H9 (cell line): ENCODE results near the gene CAV3. TPM values are rescaled to one million over a fixed set of nuclear protein-coding genes. Genes with fewer than 3 reads are reported as not detected.

Source experiments
- DNase-seq: peaks from one replicate; pipeline ENCODE4 v3.0.0-alpha.2; 2017
- H2AFZ ChIP-seq: one replicate; pipeline ENCODE4 v1.6.1; 2013; ENCODE audit warnings: mild to moderate bottlenecking, low read length, control low read depth, moderate library complexity
- H2AK5ac ChIP-seq: 2 replicates; pipeline ENCODE4 v1.6.1; 2013; ENCODE audit warnings: low read length, control low read depth, mixed read lengths; ENCODE audit not compliant: insufficient read length
- H2BK120ac ChIP-seq: one replicate; pipeline ENCODE4 v1.6.1; 2013; ENCODE audit warnings: low read depth, mild to moderate bottlenecking, low read length, control low read depth, inconsistent platforms; ENCODE audit not compliant: poor library complexity, severe bottlenecking
- H2BK12ac ChIP-seq: 2 replicates; pipeline ENCODE4 v1.6.1; 2013; ENCODE audit warnings: low read length, control low read depth, mixed read lengths, low read depth; ENCODE audit not compliant: insufficient read length
- H2BK15ac ChIP-seq: 2 replicates; pipeline ENCODE4 v1.6.1; 2013; ENCODE audit warnings: low read depth, low read length, control low read depth
- H2BK20ac ChIP-seq: one replicate; pipeline ENCODE4 v1.6.1; 2013; ENCODE audit warnings: low read depth, mild to moderate bottlenecking, low read length, control low read depth, inconsistent platforms; ENCODE audit not compliant: poor library complexity, severe bottlenecking
- H2BK5ac ChIP-seq: 2 replicates; pipeline ENCODE4 v1.6.1; 2013; ENCODE audit warnings: low read length, control low read depth, mixed read lengths; ENCODE audit not compliant: insufficient read length
- H3K14ac ChIP-seq: 2 replicates; pipeline ENCODE4 v1.6.1; 2013; ENCODE audit warnings: low read length, control low read depth; ENCODE audit not compliant: insufficient read depth
- H3K18ac ChIP-seq: 2 replicates; pipeline ENCODE4 v1.6.1; 2013; ENCODE audit warnings: low read depth, mild to moderate bottlenecking, mixed read lengths, low read length, control low read depth; ENCODE audit not compliant: insufficient read length
- H3K23ac ChIP-seq: 2 replicates; pipeline ENCODE4 v1.6.1; 2013; ENCODE audit warnings: low read length, control low read depth, mixed read lengths, low read depth; ENCODE audit not compliant: insufficient read length
- H3K23me2 ChIP-seq: 2 replicates; pipeline ENCODE4 v1.6.1; 2013; ENCODE audit warnings: low read depth, mild to moderate bottlenecking, mixed read lengths, low read length, control low read depth; ENCODE audit not compliant: insufficient read length, poor library complexity, severe bottlenecking
- H3K27ac ChIP-seq: 2 replicates; pipeline ENCODE4 v1.5.1; 2013; ENCODE audit warnings: low read length, control low read depth, mixed read lengths, low read depth; ENCODE audit not compliant: insufficient read length
- H3K27me3 ChIP-seq: 2 replicates; pipeline ENCODE4 v1.6.1; 2013; ENCODE audit warnings: low read length, control low read depth, inconsistent platforms; ENCODE audit not compliant: insufficient read depth
- H3K4ac ChIP-seq: 2 replicates; pipeline ENCODE4 v1.6.1; 2013; ENCODE audit warnings: low read depth, mild to moderate bottlenecking, control low read depth, inconsistent platforms, low read length, moderate library complexity
- H3K4me1 ChIP-seq: 2 replicates; pipeline ENCODE4 v1.6.1; 2013; ENCODE audit warnings: low read length, control low read depth, inconsistent platforms; ENCODE audit not compliant: insufficient read depth
- H3K4me2 ChIP-seq: 2 replicates; pipeline ENCODE4 v1.6.1; 2013; ENCODE audit warnings: low read length, control low read depth, mixed read lengths; ENCODE audit not compliant: insufficient read length, insufficient read depth
- H3K56ac ChIP-seq: 2 replicates; pipeline ENCODE4 v1.6.1; 2013; ENCODE audit warnings: low read depth, mild to moderate bottlenecking, mixed read lengths, low read length, control low read depth; ENCODE audit not compliant: insufficient read length
- H3K79me1 ChIP-seq: 2 replicates; pipeline ENCODE4 v1.6.1; 2013; ENCODE audit warnings: low read depth, mild to moderate bottlenecking, moderate library complexity, low read length, control low read depth, inconsistent platforms; ENCODE audit not compliant: insufficient read depth, poor library complexity, severe bottlenecking
- H3K79me2 ChIP-seq: 2 replicates; pipeline ENCODE4 v1.6.1; 2013; ENCODE audit warnings: low read length, control low read depth, inconsistent platforms; ENCODE audit not compliant: insufficient read depth
- H3K9ac ChIP-seq: 2 replicates; pipeline ENCODE4 v1.6.1; 2013; ENCODE audit warnings: low read length, control low read depth, mixed read lengths; ENCODE audit not compliant: insufficient read length; ENCODE audit errors: extremely low read depth
- H3K9me3 ChIP-seq: one replicate; pipeline ENCODE4 v1.6.1; 2013; ENCODE audit warnings: low read depth, low read length, inconsistent platforms; ENCODE audit not compliant: control insufficient read depth
- H3T11ph ChIP-seq: one replicate; pipeline ENCODE4 v1.6.1; 2013; ENCODE audit warnings: mild to moderate bottlenecking, low read length, control low read depth, inconsistent platforms
- H4K20me1 ChIP-seq: one replicate; pipeline ENCODE4 v1.6.1; 2013; ENCODE audit not compliant: control insufficient read depth, insufficient read length, insufficient read depth
- H4K5ac ChIP-seq: 2 replicates; pipeline ENCODE4 v1.6.1; 2013; ENCODE audit warnings: low read depth, mild to moderate bottlenecking, mixed read lengths, low read length, control low read depth; ENCODE audit not compliant: insufficient read length
- H4K8ac ChIP-seq: replicated peaks from 2 replicates; pipeline ENCODE4 v1.6.1; 2013; ENCODE audit warnings: low read length, control low read depth, mixed read lengths, low read depth; ENCODE audit not compliant: insufficient read length
- H4K91ac ChIP-seq: 2 replicates; pipeline ENCODE4 v1.6.1; 2013; ENCODE audit warnings: low read depth, mild to moderate bottlenecking, moderate library complexity, mixed read lengths, low read length, control low read depth; ENCODE audit not compliant: insufficient read length
- H3K27ac Mint-ChIP-seq, 3 experiments: 2 replicates in 2 of 3; 3 replicates in 1 of 3; pipeline ENCODE4 v1.8.0; 2020 to 2021; ENCODE audit warnings: mixed read lengths in 3 of 3, mild to moderate bottlenecking in 1 of 3, moderate library complexity in 1 of 3
- H3K27me3 Mint-ChIP-seq: 2 replicates; pipeline ENCODE4 v1.8.0; 2021; ENCODE audit warnings: low read depth, mild to moderate bottlenecking, moderate library complexity, mixed read lengths
- H3K36me3 Mint-ChIP-seq, 3 experiments: 2 replicates in 2 of 3; 3 replicates in 1 of 3; pipeline ENCODE4 v1.8.0; 2020 to 2021; ENCODE audit warnings: low read depth in 3 of 3, mixed read lengths in 3 of 3; ENCODE audit not compliant: insufficient read depth in 1 of 3
- H3K4me1 Mint-ChIP-seq, 2 experiments: 2 replicates each; pipeline ENCODE4 v1.8.0; 2020; ENCODE audit warnings: mixed read lengths in 2 of 2
- H3K4me3 Mint-ChIP-seq, 2 experiments: 2 replicates in 1 of 2; 3 replicates in 1 of 2; pipeline ENCODE4 v1.8.0; 2020 to 2021; ENCODE audit warnings: mild to moderate bottlenecking in 2 of 2, mixed read lengths in 2 of 2, moderate library complexity in 1 of 2
- H3K9me3 Mint-ChIP-seq, 2 experiments: 2 replicates in 1 of 2; 3 replicates in 1 of 2; pipeline ENCODE4 v1.8.0; 2020; ENCODE audit warnings: mild to moderate bottlenecking in 2 of 2, mixed read lengths in 2 of 2, moderate library complexity in 1 of 2
- WGBS: extraction: QIAGEN DNeasy Blood & Tissue Kit; methylation state at CpG from one replicate; pipeline ENCODE4 v1.1.7; 2013; ENCODE audit warnings: missing lambda C conversion rate, low lambda C conversion rate, mixed read lengths; ENCODE audit not compliant: insufficient read length; ENCODE audit errors: extremely low coverage; 5-methylcytosine and 5-hydroxymethylcytosine counted together
- total RNA-seq: library from RNA; stranded (reverse); gene quantifications from 2 replicates; pipeline ENCODE4 v1.2.1, GENCODE V29; 2021
- TF ChIP-seq, protein P1 (sequence below): fragments of 200-600 bp; sonication (generic); conservative IDR thresholded peaks from 3 replicates; pipeline ENCODE4 v1.8.0; 2021; ENCODE audit warnings: antibody characterized with exemption, mild to moderate bottlenecking

The CAV3 gene
- total RNA-seq, 1 experiment from 2014 or later = not detected

DNA sequence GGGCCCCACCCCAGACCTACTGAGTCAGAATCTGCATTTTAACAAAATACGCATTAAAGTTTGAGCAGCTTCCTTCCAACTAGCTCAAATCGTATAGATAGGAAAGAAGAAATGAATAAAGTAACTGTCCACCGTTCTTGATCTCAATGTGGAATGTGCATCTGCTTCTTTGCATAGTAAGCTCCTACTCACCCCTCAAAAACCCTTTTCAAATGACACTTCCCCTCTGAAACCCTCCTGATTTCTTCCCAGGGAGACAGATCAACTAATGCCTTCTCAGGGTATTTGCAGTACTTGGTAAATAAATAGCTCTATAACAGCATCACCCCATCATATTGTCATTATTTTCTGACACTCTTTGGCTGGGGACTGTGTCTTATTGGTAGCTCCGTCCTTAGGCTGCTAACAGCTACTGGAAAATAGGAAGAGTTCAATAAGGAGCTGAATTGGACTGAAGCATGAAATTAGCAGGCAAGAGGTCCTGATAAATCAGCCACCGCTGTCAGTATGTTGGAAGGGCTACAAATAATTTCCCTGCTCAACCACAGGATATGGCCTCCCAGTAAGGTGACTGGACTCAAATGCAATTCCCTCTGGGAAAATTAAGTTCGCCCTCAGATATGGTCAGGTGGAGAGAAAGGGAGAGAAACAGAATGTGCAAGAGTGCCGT lies 25.6 kb downstream of the CAV3 start:
- peaks cover 3% of the 10 kb centered on the region in 2 experiments; a peak in 2 of 4 replicates for H3K4me1 Mint-ChIP-seq
- no peaks in the 10 kb centered on the region for H3K4me1 ChIP-seq
- no peak overlapping the region for H2BK120ac ChIP-seq
- H2BK20ac ChIP-seq = no peak overlapping the region
- H3K4ac ChIP-seq = no peak overlapping the region
- H3K36me3 Mint-ChIP-seq = no peaks in the 10 kb centered on the region
- H3K4me3 Mint-ChIP-seq = no peak overlapping the region
- no peak overlapping the region for H3K27ac Mint-ChIP-seq
- H3K56ac ChIP-seq = no peak overlapping the region
- H3K9ac ChIP-seq = no peak overlapping the region
- H3K14ac ChIP-seq = no peak overlapping the region
- WGBS = no CpG with 5 or more reads among the region's 7 CpGs
- no peaks in the 10 kb centered on the region for H3K9me3 ChIP-seq
- no peaks in the 10 kb centered on the region for H3K27me3 ChIP-seq
- no peaks in the 10 kb centered on the region for H3K23me2 ChIP-seq
- H4K8ac ChIP-seq = no peak overlapping the region
- H2AK5ac ChIP-seq = no peak overlapping the region
- no peak overlapping the region for H4K91ac ChIP-seq
- no peak overlapping the region for H3K27ac ChIP-seq
- DNase-seq = no peak
- no peaks in the 10 kb centered on the region for H4K20me1 ChIP-seq
- no peak overlapping the region for H2BK12ac ChIP-seq
- no peaks in the 10 kb centered on the region for H3K79me1 ChIP-seq
- H3K27me3 Mint-ChIP-seq = peaks cover 43% of the 10 kb centered on the region
- no peaks in the 10 kb centered on the region for H3K79me2 ChIP-seq
- no peak overlapping the region for H2BK5ac ChIP-seq
- no peak overlapping the region for H3K18ac ChIP-seq
- no peak overlapping the region for H4K5ac ChIP-seq
- H3K9me3 Mint-ChIP-seq = no peaks in the 10 kb centered on the region; a peak in 1 of 5 replicates
- no peak overlapping the region for H3K23ac ChIP-seq
- H2BK15ac ChIP-seq = no peak overlapping the region
- no peak overlapping the region for H3T11ph ChIP-seq
- TF ChIP-seq, protein P1, sequence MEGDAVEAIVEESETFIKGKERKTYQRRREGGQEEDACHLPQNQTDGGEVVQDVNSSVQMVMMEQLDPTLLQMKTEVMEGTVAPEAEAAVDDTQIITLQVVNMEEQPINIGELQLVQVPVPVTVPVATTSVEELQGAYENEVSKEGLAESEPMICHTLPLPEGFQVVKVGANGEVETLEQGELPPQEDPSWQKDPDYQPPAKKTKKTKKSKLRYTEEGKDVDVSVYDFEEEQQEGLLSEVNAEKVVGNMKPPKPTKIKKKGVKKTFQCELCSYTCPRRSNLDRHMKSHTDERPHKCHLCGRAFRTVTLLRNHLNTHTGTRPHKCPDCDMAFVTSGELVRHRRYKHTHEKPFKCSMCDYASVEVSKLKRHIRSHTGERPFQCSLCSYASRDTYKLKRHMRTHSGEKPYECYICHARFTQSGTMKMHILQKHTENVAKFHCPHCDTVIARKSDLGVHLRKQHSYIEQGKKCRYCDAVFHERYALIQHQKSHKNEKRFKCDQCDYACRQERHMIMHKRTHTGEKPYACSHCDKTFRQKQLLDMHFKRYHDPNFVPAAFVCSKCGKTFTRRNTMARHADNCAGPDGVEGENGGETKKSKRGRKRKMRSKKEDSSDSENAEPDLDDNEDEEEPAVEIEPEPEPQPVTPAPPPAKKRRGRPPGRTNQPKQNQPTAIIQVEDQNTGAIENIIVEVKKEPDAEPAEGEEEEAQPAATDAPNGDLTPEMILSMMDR = no peak
- no peak overlapping the region for H3K4me2 ChIP-seq
- no peak overlapping the region for H2AFZ ChIP-seq
